HG02798 (cell line): ENCODE data around the gene SLC25A26.
A peak's percentile ranks its signal among the peaks of the same experiment; 100 is the strongest.

Experiments used
- ATAC-seq: cut with Tn5 transposase; IDR thresholded peaks from one replicate; pipeline ENCODE4 v1.9.1; 2021; ENCODE audit warnings: mild to moderate bottlenecking; ENCODE audit not compliant: unreplicated experiment, poor library complexity

SLC25A26 gene

DNA sequence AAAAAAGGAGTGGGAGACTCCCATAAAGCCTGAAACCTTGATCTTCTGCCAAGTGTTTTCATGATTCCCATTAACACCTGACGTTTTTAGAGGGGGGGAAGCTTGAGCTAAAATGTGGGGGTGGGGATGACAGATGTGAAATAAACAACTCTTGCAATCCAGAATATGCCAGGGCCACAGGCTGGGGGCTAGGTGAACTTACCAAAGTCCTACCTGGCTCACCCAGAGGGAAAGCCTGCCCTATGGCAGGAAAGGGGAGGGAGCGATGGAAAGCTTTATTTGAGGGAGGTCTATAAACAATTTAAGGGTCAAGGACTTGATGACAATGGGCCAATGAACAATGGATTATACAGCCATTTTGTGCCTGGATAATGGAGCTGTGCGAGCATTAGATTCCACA is 171.7 kb downstream of the SLC25A26 start:
- no peak for ATAC-seq

DNA sequence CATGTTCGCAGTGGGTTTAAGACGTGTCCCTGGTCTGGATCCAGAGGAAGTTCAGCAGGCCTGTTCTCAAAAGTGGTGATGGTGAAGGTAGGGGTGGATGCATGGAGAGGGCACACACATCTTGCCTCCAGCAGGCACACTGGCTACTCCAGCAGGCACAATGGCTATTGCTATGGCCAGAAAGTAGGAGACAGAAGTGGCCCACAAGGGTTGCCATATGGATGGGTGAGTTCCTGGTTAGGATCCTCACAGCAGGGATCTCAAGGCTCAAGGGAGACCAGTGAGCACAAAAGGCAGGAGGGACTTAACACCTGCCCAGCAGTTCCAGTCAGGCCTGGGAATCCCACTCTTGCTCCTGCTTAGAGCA is 172.1 kb downstream of the SLC25A26 start:
- no peak for ATAC-seq

DNA sequence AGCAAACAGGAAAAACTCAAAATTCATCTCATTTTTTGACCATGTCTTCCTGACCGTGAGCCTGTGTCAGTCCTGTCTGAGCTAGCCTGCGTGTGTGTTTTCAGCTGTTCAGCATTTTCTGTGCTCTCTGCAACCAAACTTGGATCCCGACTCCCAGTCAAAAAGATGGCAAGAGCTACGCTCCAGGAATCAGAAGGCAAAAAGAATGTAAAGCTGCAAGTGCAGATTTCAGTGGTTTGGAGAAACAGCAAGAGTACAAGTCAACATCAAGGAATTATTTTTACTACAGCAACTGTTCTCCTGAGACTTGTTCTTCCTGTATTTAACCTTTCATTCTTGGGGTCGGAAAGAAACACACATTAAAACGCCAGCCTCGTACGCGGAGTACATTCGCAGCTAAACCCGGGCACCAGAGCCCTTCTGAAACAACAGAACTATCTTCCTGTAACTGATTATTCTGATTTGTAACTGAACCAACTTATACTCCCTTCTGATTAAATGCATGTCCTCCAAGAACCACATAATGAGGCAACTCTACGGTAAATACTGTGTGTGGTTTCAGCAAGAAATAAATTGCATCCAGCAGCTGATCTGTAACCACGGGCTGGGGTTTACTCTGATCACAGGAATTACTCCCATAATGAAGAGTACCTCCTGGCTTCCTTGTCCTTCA is 172.7 kb downstream of the SLC25A26 start:
- ATAC-seq = no peak

DNA sequence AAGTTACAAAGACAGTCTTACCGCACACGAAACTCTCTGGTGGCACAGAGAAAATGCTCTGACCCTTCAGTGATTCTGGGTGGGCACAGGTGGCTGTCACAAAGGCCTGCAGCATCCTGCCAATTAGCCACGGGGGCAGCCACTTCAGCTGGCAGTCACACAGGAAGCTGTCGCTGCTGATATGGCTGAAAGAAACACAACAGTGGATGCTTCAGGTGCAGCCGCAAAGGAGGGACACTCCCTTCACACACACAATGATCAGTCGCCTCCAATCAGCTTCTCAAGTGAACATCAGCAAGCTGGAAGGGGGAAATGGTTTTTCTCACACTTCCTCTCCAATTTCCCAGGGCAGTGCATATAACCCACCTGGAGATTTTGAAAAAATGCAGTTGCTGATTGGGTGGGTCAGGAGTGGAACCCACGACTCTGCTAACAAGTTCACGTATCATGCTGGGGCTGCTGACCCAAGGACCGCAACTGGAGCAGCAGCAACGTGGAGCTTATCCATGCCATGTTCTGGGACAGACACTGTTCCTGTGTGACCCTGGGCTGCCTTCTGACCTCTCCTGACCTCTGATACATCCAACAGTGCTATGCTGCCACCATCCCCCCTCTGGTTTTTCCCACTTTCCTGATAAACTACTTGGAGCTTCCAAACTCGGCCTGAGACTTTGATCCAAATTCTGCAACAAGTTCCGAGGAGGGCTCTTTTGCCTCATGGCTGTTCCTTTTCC is 173.4 kb downstream of the SLC25A26 start:
- ATAC-seq = peak; percentile 81

DNA sequence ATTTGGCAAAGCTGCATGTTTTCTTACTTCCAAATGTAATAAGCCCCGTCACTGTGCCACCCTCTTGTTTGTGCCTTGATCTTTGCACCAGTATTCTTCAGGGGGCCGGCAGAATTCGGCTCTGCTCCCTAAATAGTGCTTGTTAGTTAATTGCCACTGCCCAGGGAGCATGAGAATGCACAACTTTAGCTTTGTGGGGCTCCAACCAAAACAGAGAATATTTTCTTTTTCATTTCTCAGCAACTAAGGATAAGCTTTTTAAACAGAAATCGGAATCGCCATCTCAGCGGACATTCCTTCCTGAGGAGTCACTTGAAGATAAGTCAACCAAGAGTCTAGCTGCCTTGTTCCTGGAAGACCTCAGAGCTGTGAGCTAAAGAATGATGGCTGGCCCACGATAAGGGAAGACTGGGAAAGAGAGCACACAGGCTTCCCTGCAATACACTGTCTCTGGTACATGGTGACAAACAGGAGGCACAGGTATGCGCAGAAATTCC is 174.0 kb downstream of the SLC25A26 start:
- ATAC-seq = no peak

DNA sequence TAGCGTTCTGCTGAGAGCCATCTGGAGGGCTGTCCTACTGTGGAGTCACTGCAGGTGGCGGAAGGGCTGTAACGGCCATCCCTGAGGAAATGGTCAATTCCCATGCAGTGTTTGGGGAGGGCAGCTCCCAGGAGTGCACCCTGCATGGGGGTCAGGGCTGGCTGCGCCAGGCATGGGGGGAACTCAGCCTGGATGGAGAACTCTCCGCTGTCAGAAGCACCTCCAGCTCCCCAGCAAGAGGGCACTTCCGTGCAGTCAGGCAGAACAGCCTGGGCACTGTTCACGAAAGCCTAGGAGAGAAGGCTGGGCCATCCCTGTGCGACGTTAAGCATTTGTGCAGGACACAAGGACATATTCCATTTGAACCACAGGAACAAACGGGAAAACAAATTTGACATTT is 174.8 kb downstream of the SLC25A26 start:
- ATAC-seq = no peak

DNA sequence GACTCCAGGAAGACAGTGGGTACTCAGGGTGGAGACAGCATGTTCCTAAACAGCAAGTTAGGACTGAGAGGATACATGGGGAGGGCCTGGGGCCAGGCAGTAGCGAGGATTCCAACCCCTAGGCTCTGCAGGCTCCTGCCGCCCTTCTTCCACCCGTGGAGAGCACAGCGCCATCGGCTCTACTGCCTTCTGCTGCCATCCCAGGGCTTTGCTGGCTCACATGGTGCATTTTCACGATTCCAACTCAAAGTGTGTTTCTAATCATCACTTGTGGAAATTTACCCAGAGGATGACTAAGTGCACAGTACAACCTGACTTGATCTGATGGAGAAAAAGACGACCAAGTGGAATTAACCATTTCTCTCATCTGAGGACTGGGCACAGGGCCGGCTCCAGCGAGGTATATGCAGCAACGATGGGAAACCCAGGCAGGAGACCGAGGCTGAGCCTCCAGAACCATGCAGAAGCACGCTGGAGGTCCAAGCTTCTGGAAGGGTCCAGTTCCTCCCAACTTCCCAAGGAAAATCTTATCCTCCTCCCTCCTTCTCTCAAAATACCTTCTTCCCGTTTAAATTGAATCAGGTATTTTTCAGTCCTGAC is 175.5 kb downstream of the SLC25A26 start:
- ATAC-seq = no peak

DNA sequence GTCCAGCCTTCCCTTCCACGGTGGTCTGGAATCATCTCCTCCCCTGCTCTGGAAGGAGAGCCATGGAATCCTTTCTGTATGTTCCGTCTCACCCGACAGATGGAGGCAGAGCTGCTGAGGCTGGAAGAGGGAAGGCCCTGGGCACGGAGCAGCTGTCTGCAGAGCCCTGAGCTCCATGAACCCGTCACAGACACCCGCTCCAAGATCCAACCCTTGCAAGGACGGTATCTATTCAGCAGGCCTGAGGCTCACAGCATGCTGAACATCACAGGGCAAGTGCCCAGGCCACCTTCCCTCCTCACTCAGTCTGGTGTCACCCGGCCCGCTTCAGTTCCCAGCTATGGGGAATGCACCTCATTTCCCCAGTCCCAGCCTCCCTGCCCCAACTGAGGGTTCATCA is 176.1 kb downstream of the SLC25A26 start:
- ATAC-seq = no peak

DNA sequence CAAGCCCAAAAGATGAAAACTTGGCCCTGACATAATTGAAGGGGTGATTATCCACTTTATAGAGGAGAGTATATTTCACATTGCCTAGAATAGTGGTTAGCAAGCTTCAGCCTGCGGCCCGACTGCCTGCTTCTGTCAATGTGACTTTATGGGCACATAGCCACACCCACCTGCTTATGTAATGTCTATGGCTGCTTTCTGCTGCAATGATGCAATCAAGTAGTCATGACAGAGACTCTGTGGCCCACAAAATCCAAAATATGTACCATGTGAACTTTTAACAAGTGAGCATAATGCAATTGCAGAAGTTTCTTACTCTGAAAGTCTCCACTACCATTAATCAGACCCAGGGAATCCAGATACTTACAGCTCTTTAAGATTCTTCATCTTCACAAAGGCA is 176.9 kb downstream of the SLC25A26 start:
- no peak for ATAC-seq

DNA sequence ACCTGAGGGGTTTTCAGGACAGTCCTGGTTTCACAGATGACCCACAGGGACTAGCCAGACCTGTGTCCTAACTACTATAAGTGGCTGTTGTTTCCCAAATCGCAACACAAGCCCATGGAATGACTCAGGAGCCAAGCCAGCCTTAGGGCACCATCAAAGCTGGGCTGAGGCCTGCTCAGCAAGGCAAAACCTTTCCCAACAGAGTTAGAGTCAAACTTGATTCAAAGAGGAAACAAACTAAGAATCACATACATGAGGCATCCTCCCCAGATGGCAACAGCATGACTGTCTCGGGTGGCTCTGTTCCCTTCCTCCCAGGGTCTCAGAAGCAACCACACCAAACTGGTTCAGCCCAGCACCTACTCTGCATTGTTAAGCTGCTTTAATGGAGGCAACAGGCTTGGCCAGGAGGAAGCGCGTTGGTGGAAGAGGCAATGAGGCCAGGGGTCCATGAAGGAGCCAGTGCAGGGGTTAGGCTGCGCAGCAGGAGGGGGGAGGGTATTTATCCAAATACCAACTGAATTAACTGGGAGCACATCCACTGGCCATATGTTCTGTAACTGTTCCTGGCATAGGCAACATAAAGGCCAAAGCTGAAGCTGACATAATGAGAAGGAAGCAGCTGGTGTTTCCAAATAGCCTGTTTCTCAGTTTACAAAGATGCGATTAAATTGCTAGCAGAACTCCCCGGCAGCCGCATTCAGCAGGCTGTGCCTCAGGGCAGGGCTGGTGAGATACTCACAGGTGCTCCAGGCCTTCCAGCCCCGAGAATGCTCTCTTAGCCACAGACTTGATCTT is 177.6 kb downstream of the SLC25A26 start:
- no peak for ATAC-seq

DNA sequence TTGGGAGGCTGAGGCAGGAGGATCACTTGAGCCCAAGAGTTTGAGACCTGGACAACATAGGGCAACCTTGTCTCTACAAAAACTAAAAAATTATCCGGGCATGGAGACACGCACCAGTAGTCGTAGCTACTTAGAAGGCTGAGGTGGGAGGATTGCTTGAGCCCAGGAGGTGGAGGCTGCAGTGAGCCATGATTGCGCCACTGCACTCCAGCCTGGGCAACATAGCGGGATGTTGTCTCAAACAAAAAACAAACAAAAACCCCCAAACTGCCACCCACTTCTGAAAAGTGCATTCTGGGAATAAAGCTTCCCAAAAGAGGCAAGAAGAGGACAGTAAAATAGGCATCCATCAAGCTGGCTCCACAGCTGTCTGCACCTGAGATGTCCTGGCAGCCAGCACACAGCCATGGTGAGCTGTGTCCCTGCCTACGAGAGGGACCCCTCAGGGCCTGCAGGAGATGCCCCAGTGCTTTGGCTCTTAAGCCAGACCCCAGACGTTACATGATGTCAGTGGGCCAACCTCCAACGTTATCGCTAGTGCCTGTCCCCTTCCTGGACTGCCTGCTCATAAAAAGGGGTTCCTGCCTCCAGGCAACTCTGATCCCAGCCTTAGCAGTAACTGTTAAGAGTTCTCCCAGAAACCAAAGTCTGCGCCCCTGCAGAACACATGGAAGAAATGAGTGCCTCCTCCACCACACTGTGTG is 178.9 kb downstream of the SLC25A26 start:
- ATAC-seq = no peak

DNA sequence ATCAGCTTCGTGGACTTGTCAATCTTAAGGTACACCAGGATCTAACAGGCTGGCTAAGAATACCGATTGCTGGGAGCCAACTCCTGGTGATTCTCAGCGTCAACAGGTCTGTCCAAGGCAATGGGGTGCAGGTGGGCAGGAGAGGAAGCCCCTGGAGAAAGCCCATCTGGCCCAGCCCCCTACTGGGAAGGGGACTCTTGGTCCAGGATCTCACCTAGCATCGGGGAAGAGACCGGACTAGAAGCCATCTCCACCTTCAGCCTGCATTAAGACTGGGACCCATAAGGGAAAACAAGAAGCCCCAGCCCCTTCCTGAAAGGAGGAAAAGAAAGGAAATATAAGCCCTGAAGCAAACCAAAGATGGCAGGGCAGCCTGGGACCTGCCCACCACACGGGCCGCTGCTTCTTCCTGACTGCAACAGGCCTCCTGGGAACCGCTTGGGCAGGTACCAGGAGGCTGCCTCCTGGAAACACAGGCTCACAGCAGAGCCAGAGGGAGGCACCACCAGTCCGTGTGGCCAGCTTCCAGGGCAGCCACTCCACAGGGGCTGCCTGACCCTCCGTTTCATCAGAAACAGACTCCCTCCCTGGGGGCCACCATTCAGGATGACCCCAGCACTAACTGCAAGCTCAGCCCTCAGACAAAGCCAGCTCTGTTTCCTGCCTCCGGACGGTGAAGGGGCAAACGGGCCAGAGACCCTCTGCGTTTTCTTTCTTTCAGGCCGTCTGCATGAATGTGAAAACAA is 179.8 kb downstream of the SLC25A26 start:
- ATAC-seq = no peak

DNA sequence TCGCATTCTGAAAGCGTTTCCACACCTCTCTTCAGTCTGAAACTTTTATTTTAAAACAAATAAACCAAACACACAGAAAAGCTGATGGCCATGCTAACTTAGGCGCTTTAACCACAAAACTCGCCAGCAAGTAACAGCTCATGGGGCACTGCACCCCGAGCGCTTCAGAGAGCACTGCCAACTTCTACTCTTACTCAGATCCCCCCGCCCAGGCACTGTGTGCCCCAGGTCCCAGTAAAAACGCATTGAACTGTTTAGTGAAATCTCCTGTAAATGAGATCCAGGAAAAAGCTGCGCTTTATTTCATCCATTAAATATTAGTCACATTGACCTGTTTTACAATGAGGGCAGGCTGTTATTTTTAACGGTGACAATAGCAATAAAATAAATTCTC is 180.4 kb downstream of the SLC25A26 start:
- no peak for ATAC-seq

DNA sequence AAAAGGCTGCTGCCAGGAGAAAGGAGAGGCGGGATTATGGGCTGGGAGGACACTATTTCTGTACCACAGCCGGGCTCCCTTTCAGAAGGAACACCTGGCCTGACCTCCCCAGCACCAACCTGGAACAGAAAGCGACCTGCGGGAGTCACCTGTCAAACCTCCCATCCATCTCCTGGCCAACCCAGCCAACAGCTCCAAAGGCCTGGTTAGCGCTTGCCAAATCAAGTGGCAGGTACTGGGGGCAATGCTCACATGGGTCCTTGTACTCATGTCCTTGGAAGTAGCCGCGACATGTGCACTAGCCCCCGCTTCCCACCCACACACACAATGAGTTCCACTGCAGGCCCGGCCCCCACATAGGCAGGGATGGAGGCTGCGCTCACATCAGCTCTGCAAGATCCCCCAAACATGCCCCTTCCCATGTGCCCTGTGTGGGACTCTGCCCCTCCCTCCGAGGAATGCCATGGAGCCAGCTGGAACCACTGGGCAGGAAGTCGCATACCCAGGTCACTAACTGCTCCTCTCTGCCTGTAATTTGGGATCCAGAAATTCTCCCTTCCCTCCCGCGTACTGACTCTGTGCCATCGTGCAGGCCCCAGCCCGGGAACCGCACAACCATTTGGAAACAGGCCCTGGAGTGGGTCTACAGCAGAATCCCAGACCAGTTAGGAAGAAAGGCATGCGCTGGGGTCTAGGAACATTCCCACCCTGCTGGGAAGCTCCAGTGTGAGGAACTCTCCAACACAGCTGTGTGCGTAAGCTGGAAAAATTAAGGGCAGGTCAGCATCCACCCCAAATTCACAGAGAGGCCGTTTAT is 181.1 kb downstream of the SLC25A26 start:
- ATAC-seq = no peak

DNA sequence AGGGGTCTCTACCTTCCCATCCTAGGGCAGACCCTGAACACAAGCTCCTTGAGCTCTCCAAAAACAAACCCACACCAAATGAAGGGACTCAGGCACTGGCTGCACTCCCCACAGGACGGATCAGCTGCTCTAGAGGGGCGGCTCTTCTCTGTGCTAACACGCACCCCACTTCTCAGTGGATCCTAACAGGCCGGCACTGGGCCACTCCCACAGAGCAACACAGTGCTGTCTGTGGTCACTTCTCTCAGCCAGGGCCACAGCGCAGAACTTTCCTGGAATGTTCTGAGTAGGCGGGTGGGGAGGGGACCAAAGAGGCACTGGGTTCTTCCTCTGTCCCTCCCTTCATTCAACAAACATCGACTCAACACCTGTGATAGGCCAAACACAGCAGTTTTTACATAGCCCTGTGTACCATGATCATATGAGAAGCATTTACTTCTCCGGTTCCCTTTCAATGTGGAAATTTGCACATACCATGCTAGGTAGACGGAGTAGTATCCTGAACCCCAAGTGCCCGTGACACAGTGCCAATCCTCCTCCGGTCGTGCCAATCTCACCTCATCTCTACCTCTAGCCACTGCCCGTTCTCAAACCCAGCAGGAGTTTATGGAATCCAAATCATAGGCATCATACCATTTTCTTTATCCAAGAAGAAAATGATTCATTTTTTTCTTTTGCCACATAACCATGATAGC is 181.9 kb downstream of the SLC25A26 start:
- ATAC-seq = no peak

DNA sequence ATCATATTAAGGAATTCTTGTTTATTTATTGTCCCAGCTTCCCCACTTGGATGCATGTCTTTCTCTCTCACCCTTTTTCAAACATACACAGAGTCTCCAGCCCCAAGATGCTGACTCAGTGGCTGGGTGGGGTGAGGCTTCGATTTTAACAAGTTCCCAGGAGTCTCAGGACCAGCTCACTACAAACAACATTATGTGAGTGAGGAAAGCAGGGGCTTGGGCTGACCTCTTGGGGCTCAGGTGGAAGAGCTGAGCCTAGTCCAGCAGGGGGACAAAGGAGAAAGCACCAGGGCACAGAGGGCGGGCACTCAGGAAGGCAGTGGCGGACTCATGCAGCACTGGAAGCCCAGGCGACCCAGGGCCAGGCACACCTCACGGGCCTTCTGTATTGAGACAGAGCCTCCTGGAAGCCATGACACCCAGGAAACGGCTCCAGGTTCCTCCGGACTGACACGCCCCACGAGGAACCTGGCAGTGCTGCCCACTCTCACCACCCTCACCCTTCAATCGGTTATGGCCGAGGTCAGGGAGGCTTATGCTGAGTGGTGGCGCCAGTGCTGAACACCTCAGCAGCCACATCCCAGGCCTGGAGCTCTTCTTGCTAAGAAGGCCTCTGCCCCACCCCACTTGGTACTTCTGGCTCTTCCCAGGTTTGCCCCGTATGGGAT is 182.7 kb downstream of the SLC25A26 start:
- no peak for ATAC-seq

DNA sequence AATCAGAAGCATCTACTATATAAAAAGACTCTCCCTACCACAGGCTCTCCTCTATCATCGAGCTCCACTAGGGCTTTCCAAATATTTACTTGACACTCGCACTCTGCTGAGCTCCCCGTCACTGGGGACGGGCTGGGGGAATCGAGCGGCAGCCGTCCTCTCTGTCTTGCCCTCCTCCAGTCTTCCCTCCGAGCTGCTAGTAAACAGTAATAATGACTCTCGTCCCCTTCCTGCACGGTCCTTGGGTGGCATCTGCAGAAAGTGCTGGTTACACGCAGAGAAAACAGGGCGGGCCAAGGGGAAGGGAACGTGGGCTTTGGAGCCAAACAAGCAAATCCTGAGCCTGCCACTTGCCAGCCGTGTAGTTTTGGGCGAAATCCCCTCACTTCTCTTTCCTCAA is 183.4 kb downstream of the SLC25A26 start:
- ATAC-seq = no peak
